MCF 10A (cell line): ENCODE measurements around the gene HSPA1B. TPM values are rescaled to one million over a fixed set of nuclear protein-coding genes. Genes with fewer than 3 reads are reported as not detected.

Source experiments
- BruUV-seq: library from RNA; stranded (reverse); fragments of 400-500 nt; replicated peaks from 2 replicates; lab custom pipeline; 2021; lab: Mats Ljungman, UMichigan
- CTCF ChIA-PET: fragments of 300-600 bp; sonication (Branson Sonifier 250); formaldehyde crosslinking; extraction: SDS; loops from one replicate; lab custom pipeline; 2021; ENCODE audit warnings: antibody characterized with exemption, inconsistent platforms; lab: Yijun Ruan, JAX
- POLR2A ChIA-PET: fragments of 300-600, 350-650 bp; sonication (Branson Sonifier 250); formaldehyde crosslinking; extraction: SDS; loops from one replicate; lab custom pipeline; 2020; ENCODE audit warnings: antibody characterized with exemption, inconsistent platforms; lab: Yijun Ruan, JAX
- DNase-seq: peaks from one replicate; pipeline ENCODE4 v3.0.0-alpha.2; 2018; ENCODE audit not compliant: unreplicated experiment
- H3K27ac Mint-ChIP-seq: one replicate; pipeline ENCODE4 v1.8.0; 2022; ENCODE audit warnings: mild to moderate bottlenecking, low read depth, mixed read lengths; ENCODE audit not compliant: unreplicated experiment
- H3K27me3 Mint-ChIP-seq: one replicate; pipeline ENCODE4 v1.8.0; 2022; ENCODE audit warnings: mixed read lengths; ENCODE audit not compliant: insufficient read depth, unreplicated experiment
- H3K36me3 Mint-ChIP-seq: one replicate; pipeline ENCODE4 v1.8.0; 2022; ENCODE audit warnings: mild to moderate bottlenecking, moderate library complexity, mixed read lengths; ENCODE audit not compliant: insufficient read depth, unreplicated experiment
- H3K4me1 Mint-ChIP-seq: one replicate; pipeline ENCODE4 v1.8.0; 2022; ENCODE audit warnings: mixed read lengths; ENCODE audit not compliant: insufficient read depth, unreplicated experiment
- H3K4me3 Mint-ChIP-seq: one replicate; pipeline ENCODE4 v1.8.0; 2022; ENCODE audit warnings: mild to moderate bottlenecking, moderate library complexity, mixed read lengths; ENCODE audit not compliant: unreplicated experiment
- H3K9me3 Mint-ChIP-seq: one replicate; pipeline ENCODE4 v1.8.0; 2022; ENCODE audit warnings: mixed read lengths; ENCODE audit not compliant: unreplicated experiment
- intact Hi-C: fragments of 100-400 bp; cut with micrococcal nuclease; formaldehyde crosslinking; loops from 2 replicates; pipeline ENCODE4 v1.14.1; 2022
- total RNA-seq: library from RNA; stranded (reverse); gene quantifications from 2 replicates; pipeline ENCODE4 v1.2.3, GENCODE V29; 2022
- TF ChIP-seq, protein P1 (sequence below): fragments of 200-600 bp; IDR thresholded peaks from one replicate; pipeline ENCODE4 v1.8.0; 2022; ENCODE audit warnings: antibody characterized with exemption, mild to moderate bottlenecking; ENCODE audit not compliant: unreplicated experiment

HSPA1B gene
- total RNA-seq, 1 experiment from 2014 or later, result 29.8 TPM

DNA sequence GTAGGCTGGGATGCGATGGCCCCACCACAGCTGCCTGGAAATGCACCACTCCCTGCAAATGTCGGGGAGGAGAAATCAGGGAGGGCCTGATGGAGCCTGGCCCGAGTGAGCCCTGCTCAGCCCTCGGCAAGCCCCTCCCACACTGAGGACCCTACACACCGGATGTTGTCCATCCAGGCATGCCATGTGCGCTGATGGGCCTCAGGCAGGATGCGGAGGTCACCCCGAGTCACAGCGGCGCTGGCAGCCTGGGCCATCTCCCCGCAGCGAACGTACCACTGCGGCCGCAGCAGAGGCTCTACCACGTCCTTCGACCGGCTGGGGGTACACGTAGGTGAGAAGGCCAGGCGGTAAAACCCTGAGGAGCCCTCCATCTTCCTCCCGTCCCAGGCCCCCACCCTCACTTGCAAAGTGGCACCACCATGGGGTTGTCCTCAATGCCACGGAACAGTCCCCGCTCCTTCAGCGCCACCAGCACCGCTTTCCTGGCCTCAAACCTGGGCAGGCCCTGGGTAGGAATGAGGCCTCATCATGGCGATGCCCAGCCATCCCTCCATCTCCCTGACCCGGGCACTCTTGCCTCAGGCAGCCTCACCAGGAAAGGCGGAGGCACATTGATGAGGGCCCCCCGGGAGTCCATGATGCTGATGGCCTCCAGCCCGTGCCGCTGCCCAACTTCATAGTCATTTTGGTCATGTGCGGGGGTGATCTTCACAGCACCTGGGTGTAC is 45.2 kb upstream of the HSPA1B start:
- intact Hi-C loops, result no loop called here
- TF ChIP-seq, protein P1, sequence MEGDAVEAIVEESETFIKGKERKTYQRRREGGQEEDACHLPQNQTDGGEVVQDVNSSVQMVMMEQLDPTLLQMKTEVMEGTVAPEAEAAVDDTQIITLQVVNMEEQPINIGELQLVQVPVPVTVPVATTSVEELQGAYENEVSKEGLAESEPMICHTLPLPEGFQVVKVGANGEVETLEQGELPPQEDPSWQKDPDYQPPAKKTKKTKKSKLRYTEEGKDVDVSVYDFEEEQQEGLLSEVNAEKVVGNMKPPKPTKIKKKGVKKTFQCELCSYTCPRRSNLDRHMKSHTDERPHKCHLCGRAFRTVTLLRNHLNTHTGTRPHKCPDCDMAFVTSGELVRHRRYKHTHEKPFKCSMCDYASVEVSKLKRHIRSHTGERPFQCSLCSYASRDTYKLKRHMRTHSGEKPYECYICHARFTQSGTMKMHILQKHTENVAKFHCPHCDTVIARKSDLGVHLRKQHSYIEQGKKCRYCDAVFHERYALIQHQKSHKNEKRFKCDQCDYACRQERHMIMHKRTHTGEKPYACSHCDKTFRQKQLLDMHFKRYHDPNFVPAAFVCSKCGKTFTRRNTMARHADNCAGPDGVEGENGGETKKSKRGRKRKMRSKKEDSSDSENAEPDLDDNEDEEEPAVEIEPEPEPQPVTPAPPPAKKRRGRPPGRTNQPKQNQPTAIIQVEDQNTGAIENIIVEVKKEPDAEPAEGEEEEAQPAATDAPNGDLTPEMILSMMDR, result no peak
- Mint-ChIP-seq H3K27me3 (no peaks in the 10 kb centered on the region), H3K4me3 (no peak overlapping the region), H3K36me3 (peaks cover 57% of the 10 kb centered on the region), H3K4me1 (peaks cover 6% of the 10 kb centered on the region), H3K9me3 (no peaks in the 10 kb centered on the region), H3K27ac (no peak overlapping the region)
- BruUV-seq, result TSS peak; percentile 33
- ChIA-PET POLR2A (no interaction called here), CTCF (interaction anchor here (1.0 to 1.5 kb wide), 2 partner anchors 9 to 41 kb away, joined by 3 to 4 read pairs; no protein-coding TSS in a partner anchor)
- DNase-seq, result no peak

DNA sequence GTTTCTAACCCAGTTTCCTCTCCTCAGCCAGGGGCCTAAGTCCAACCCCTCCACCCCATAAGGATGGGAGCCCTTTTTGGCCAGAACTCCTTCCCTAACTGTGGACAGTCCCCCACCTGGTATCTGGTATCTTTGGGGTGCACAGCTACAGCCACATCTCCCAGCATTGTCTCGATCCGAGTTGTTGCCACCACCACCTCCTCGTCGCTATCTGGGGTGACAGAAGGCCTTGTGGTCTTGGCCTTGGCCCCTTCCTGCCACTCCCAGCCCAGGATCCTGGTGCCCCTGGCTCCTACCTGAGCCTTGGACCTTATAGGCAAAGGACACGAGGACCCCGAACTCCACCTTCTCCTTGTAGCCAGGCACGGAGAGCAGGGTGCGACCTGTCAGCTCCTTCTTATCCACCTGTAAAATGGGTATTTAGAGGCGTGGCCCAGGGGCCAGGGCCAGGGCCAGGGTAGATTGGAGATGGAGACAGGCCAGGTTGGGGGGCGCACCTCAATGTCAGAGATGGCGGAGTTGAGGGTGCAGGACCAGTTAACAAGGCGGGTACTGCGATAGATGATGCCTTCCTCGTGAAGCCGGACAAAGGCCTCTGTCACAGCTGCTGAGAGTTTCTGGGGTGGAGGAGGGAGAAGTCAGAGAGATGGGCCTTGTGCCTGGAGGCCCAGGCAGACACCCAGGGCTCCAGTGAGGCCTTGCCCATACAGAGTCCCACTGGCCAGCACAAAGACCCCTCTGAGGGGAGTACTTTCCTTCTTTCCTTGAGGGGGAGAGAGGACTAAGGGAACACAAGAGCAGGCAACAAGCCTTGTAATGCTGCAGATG is 43.2 kb upstream of the HSPA1B start:
- intact Hi-C loops, result no loop called here
- BruUV-seq, result no TSS peak
- H3K9me3 Mint-ChIP-seq, result no peaks in the 10 kb centered on the region
- H3K4me3 Mint-ChIP-seq, result no peak overlapping the region
- H3K27me3 Mint-ChIP-seq, result no peaks in the 10 kb centered on the region
- H3K4me1 Mint-ChIP-seq, result no peaks in the 10 kb centered on the region
- H3K36me3 Mint-ChIP-seq, result peaks cover 62% of the 10 kb centered on the region
- no peak overlapping the region for H3K27ac Mint-ChIP-seq
- no peak for DNase-seq
- TF ChIP-seq, protein P1, result no peak
- ChIA-PET POLR2A (interaction anchor here (1.0 to 1.2 kb wide), 2 partner anchors 12 to 30 kb away, joined by 3 read pairs; partner anchors contain the start of genes HSPA1A, HSPA1L and VARS1), CTCF (interaction anchor here (0.6 to 2.2 kb wide), 4 partner anchors 15 to 186 kb away, joined by 3 to 8 read pairs (median 4); partner anchors contain the start of gene MSH5)

- intact Hi-C loops, result no loop called here
- peaks cover 74% of the 10 kb centered on the region for H3K36me3 Mint-ChIP-seq
- BruUV-seq, result no TSS peak
- no peak for DNase-seq
- ChIA-PET POLR2A (interaction anchor here (0.5 to 1.5 kb wide), 7 partner anchors 10 to 1671 kb away, joined by 3 to 6 read pairs (median 3); partner anchors contain the start of genes LSM2 and VARS1), CTCF (interaction anchor here (0.6 to 1.3 kb wide), 8 partner anchors 10 to 1188 kb away, joined by 3 to 4 read pairs (median 4); partner anchors contain the start of gene VARS1)
- H3K4me3 Mint-ChIP-seq, result no peak overlapping the region
- H3K4me1 Mint-ChIP-seq, result peaks cover 1% of the 10 kb centered on the region
- H3K27ac Mint-ChIP-seq, result no peak overlapping the region
- no peaks in the 10 kb centered on the region for H3K9me3 Mint-ChIP-seq
- no peaks in the 10 kb centered on the region for H3K27me3 Mint-ChIP-seq
- TF ChIP-seq, protein P1, result no peak
These were observed 42.1 kb upstream of the HSPA1B start for GRCh38 chr6:31785475-31785874.
